NCI-H2196 (cell line): ENCODE data around the gene FKBP5.
"Not testable (repeated sequence)": the region's sequence is repeated elsewhere in the genome, so short reads cannot be mapped to it uniquely, and the experiment has no call there.

Experiments used
- DNase-seq: peaks from one replicate; lab custom pipeline; 2025; ENCODE audit not compliant: unreplicated experiment; lab: John Stamatoyannopoulos, UW

Gene FKBP5

GRCh38 chr6:35688605-35689322, at the start of gene FKBP5:
TSS of gene FKBP5 (minus strand) at chr6:35688915. CDS start at chr6:35642824, 46,091 bp downstream.
- peak; percentile 93 for DNase-seq

GRCh38 chr6:35737413-35738211, 48.9 kb upstream of the FKBP5 start:
- peak; percentile 69 for DNase-seq

GRCh38 chr6:35736982-35737412, 48.3 kb upstream of the FKBP5 start, which contains the start of gene ARMC12:
TSS of gene ARMC12 (plus strand) at chr6:35737032. CDS start at chr6:35737109, 77 bp downstream.
- DNase-seq: no peak

GRCh38 chr6:35736253-35736894, 47.7 kb upstream of the FKBP5 start:
- peak; percentile 74 for DNase-seq

GRCh38 chr6:35735452-35735851, 46.7 kb upstream of the FKBP5 start:
- no peak for DNase-seq

GRCh38 chr6:35734319-35734718, 45.6 kb upstream of the FKBP5 start:
- not testable (repeated sequence) for DNase-seq

- DNase-seq: no peak
Observed at GRCh38 chr6:35733633-35734032, 44.9 kb upstream of the FKBP5 start.

GRCh38 chr6:35731736-35732532, 43.2 kb upstream of the FKBP5 start:
- DNase-seq: peak; percentile 85

GRCh38 chr6:35731414-35731735, 42.7 kb upstream of the FKBP5 start:
- peak; percentile 89 for DNase-seq

- no peak for DNase-seq
Observed at GRCh38 chr6:35730745-35731413, 42.2 kb upstream of the FKBP5 start.

- DNase-seq: no peak
Observed at GRCh38 chr6:35729722-35730121, 41.0 kb upstream of the FKBP5 start.

- peak; percentile 51 for DNase-seq
Observed at GRCh38 chr6:35728683-35729678, 40.3 kb upstream of the FKBP5 start.

- peak; percentile 86 for DNase-seq
Observed at GRCh38 chr6:35727935-35728682, 39.4 kb upstream of the FKBP5 start.

- DNase-seq: peak; percentile 67
Observed at GRCh38 chr6:35727231-35727934, 38.7 kb upstream of the FKBP5 start.

- no peak for DNase-seq
Observed at GRCh38 chr6:35725721-35726438, 37.2 kb upstream of the FKBP5 start.

GRCh38 chr6:35725081-35725708, 36.5 kb upstream of the FKBP5 start:
- DNase-seq: no peak

GRCh38 chr6:35724471-35724870, 35.8 kb upstream of the FKBP5 start:
- no peak for DNase-seq
